ENCODE data around the gene GCK.

The GCK gene

GRCh38 chr7:44116789-44117666 lies 72.2 kb downstream of the GCK start:
- no peak for DNase-seq (ENCODE audit: low read depth in 3 of 3)

- DNase-seq (ENCODE audit: low read depth in 3 of 3): no peak
These were observed 73.0 kb downstream of the GCK start for GRCh38 chr7:44116087-44116788.

GRCh38 chr7:44114586-44115310 lies 74.5 kb downstream of the GCK start:
- DNase-seq (ENCODE audit: low read depth in 3 of 3): no peak

- DNase-seq (ENCODE audit: low read depth in 3 of 3): no peak
These were observed 75.4 kb downstream of the GCK start for GRCh38 chr7:44113764-44114354.

GRCh38 chr7:44112997-44113763 lies 76.1 kb downstream of the GCK start:
- no peak for DNase-seq (ENCODE audit: low read depth in 3 of 3)

GRCh38 chr7:44112231-44112996 lies 76.8 kb downstream of the GCK start:
- DNase-seq (ENCODE audit: low read depth in 3 of 3): no peak

- no peak for DNase-seq (ENCODE audit: low read depth in 3 of 3)
These were observed 77.5 kb downstream of the GCK start for GRCh38 chr7:44111761-44112160.

GRCh38 chr7:44110719-44111635 lies 78.3 kb downstream of the GCK start:
- no peak for DNase-seq (ENCODE audit: low read depth in 3 of 3)

- DNase-seq (ENCODE audit: low read depth in 3 of 3): no peak
These were observed 79.2 kb downstream of the GCK start for GRCh38 chr7:44109991-44110390.

GRCh38 chr7:44108768-44109750 lies 80.2 kb downstream of the GCK start:
- no peak for DNase-seq (ENCODE audit: low read depth in 3 of 3)

- DNase-seq (ENCODE audit: low read depth in 3 of 3): no peak
These were observed 81.1 kb downstream of the GCK start for GRCh38 chr7:44107961-44108767.

- DNase-seq (ENCODE audit: low read depth in 3 of 3): no peak
These were observed 81.9 kb downstream of the GCK start for GRCh38 chr7:44107116-44107960.

GRCh38 chr7:44106311-44107065 lies 82.8 kb downstream of the GCK start:
- no peak for DNase-seq (ENCODE audit: low read depth in 3 of 3)

- DNase-seq (ENCODE audit: low read depth in 3 of 3): no peak
These were observed 83.4 kb downstream of the GCK start for GRCh38 chr7:44105832-44106231.

GRCh38 chr7:44104860-44105771 lies 84.1 kb downstream of the GCK start:
- DNase-seq (ENCODE audit: low read depth in 3 of 3): no peak
